ENCODE results near the gene PYCR2.
"Not testable (repeated sequence)": the region's sequence is repeated elsewhere in the genome, so short reads cannot be mapped to it uniquely, and the experiment has no call there.

The PYCR2 gene

DNA sequence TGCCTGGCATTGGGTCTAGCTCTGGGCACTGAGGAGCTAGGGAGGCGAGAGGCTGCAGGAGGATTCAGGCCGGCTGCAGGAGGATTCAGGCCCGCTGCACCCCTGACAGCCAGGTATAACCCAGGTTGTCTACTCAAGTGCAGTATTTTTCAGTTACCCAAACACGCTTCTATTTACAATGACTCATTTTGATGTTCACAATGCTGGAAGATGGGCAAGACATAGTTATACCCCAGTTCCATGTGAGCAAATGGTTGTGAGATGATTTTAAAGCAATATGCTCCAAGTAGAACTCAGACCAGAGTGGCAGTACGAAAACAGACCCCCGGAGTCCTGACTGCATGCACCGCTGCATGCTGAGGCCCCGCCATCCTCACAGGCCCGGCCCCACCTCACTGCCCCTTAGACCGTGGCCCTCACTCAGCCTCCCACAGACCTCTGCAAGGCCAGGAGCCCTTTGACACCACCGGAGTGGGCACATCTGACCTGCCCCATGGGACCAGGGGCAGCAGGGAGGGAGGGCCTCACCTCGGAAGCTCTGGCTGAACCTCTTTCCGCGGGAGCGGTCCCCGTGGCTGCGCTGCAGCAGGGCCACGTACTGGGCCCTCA lies 35.7 kb downstream of the PYCR2 start:
- no peak overlapping the region for H3K4me3 ChIP-seq (ENCODE audit: control insufficient read depth in 1 of 7, extremely low read depth in 1 of 7, insufficient read depth in 4 of 7, low read depth in 2 of 7, low read length in 6 of 7)
- POLR2A ChIA-PET: no interaction called here
- CTCF ChIA-PET: interaction anchor here (0.8 to 1.3 kb wide), 2 partner anchors 11 to 73 kb away, joined by 4 to 8 read pairs; no protein-coding TSS in a partner anchor
- no peak for DNase-seq
- no peak overlapping the region for H3K27ac ChIP-seq (ENCODE audit: insufficient read depth in 1 of 2, low read depth in 1 of 2, low read length in 2 of 2, poor library complexity in 1 of 2, severe bottlenecking in 2 of 2)
- H3K36me3 ChIP-seq (ENCODE audit: control insufficient read depth in 4 of 4, insufficient read depth in 4 of 4, low read length in 3 of 4): no peaks in the 10 kb centered on the region
- H3K27me3 ChIP-seq (replicated peaks in 2 of 5; ENCODE audit: control insufficient read depth in 4 of 5, insufficient read depth in 5 of 5, low read length in 4 of 5): peaks cover 0 to 3% (median 2%) of the 10 kb centered on the region in 5 experiments
- H3K4me1 ChIP-seq (ENCODE audit: control extremely low read depth in 1 of 4, control insufficient read depth in 4 of 4, insufficient read depth in 4 of 4, low read length in 3 of 4): peaks cover 0 to under 1% (median 0%) of the 10 kb centered on the region in 4 experiments
- WGBS (ENCODE audit: insufficient coverage): 95% methylated on average over 18 of the region's 18 CpGs
- H3K9me3 ChIP-seq (ENCODE audit: control extremely low read depth in 1 of 5, control insufficient read depth in 4 of 5, insufficient read depth in 2 of 5, low read depth in 1 of 5, low read length in 4 of 5): no peaks in the 10 kb centered on the region

GRCh38 chr1:225887554-225888288 lies 36.3 kb downstream of the PYCR2 start:
- H3K36me3 ChIP-seq (ENCODE audit: control insufficient read depth in 4 of 4, insufficient read depth in 4 of 4, low read length in 3 of 4); H3K27me3 ChIP-seq (replicated peaks in 2 of 5; ENCODE audit: control insufficient read depth in 4 of 5, insufficient read depth in 5 of 5, low read length in 4 of 5); POLR2A ChIA-PET; H3K9me3 ChIP-seq (ENCODE audit: control extremely low read depth in 1 of 5, control insufficient read depth in 4 of 5, insufficient read depth in 2 of 5, low read depth in 1 of 5, low read length in 4 of 5); DNase-seq; H3K4me3 ChIP-seq (ENCODE audit: control insufficient read depth in 1 of 7, extremely low read depth in 1 of 7, insufficient read depth in 4 of 7, low read depth in 2 of 7, low read length in 6 of 7); H3K4me1 ChIP-seq (ENCODE audit: control extremely low read depth in 1 of 4, control insufficient read depth in 4 of 4, insufficient read depth in 4 of 4, low read length in 3 of 4); H3K27ac ChIP-seq (ENCODE audit: insufficient read depth in 1 of 2, low read depth in 1 of 2, low read length in 2 of 2, poor library complexity in 1 of 2, severe bottlenecking in 2 of 2): not testable (repeated sequence)
- CTCF ChIA-PET: interaction anchor here (0.8 to 2.2 kb wide), 3 partner anchors 12 to 24 kb away, joined by 3 to 6 read pairs (median 5); no protein-coding TSS in a partner anchor
- WGBS (ENCODE audit: insufficient coverage): 100% methylated on average over 3 of the region's 56 CpGs

- ChIA-PET CTCF (interaction anchor here (0.7 to 2.2 kb wide), 4 partner anchors 11 to 24 kb away, joined by 3 to 6 read pairs (median 4); no protein-coding TSS in a partner anchor), POLR2A (no interaction called here)
- DNase-seq: no peak
- Histone ChIP-seq H3K9me3 (ENCODE audit: control extremely low read depth in 1 of 5, control insufficient read depth in 4 of 5, insufficient read depth in 2 of 5, low read depth in 1 of 5, low read length in 4 of 5) (no peaks in the 10 kb centered on the region), H3K36me3 (ENCODE audit: control insufficient read depth in 4 of 4, insufficient read depth in 4 of 4, low read length in 3 of 4) (no peaks in the 10 kb centered on the region), H3K27me3 (replicated peaks in 2 of 5; ENCODE audit: control insufficient read depth in 4 of 5, insufficient read depth in 5 of 5, low read length in 4 of 5) (peaks cover 0 to 3% (median 2%) of the 10 kb centered on the region in 5 experiments), H3K4me3 (ENCODE audit: control insufficient read depth in 1 of 7, extremely low read depth in 1 of 7, insufficient read depth in 4 of 7, low read depth in 2 of 7, low read length in 6 of 7) (no peak overlapping the region), H3K27ac (ENCODE audit: insufficient read depth in 1 of 2, low read depth in 1 of 2, low read length in 2 of 2, poor library complexity in 1 of 2, severe bottlenecking in 2 of 2) (no peak overlapping the region), H3K4me1 (ENCODE audit: control extremely low read depth in 1 of 4, control insufficient read depth in 4 of 4, insufficient read depth in 4 of 4, low read length in 3 of 4) (peaks cover 0 to 9% (median 5%) of the 10 kb centered on the region in 4 experiments)
- no CpG with 5 or more reads among the region's 7 CpGs for WGBS (ENCODE audit: insufficient coverage)
Observed at GRCh38 chr1:225887030-225887314, 37.1 kb downstream of the PYCR2 start.

- DNase-seq: no peak
- no peak overlapping the region for H3K4me3 ChIP-seq (ENCODE audit: control insufficient read depth in 1 of 7, extremely low read depth in 1 of 7, insufficient read depth in 4 of 7, low read depth in 2 of 7, low read length in 6 of 7)
- H3K36me3 ChIP-seq (ENCODE audit: control insufficient read depth in 4 of 4, insufficient read depth in 4 of 4, low read length in 3 of 4): no peaks in the 10 kb centered on the region
- ChIA-PET CTCF (interaction anchor here (0.7 to 2.2 kb wide), 3 partner anchors 10 to 16 kb away, joined by 3 to 6 read pairs (median 5); no protein-coding TSS in a partner anchor), POLR2A (no interaction called here)
- H3K27ac ChIP-seq (ENCODE audit: insufficient read depth in 1 of 2, low read depth in 1 of 2, low read length in 2 of 2, poor library complexity in 1 of 2, severe bottlenecking in 2 of 2): no peak overlapping the region
- peaks cover 0 to 13% (median 8%) of the 10 kb centered on the region in 4 experiments for H3K4me1 ChIP-seq (ENCODE audit: control extremely low read depth in 1 of 4, control insufficient read depth in 4 of 4, insufficient read depth in 4 of 4, low read length in 3 of 4)
- peaks cover 0 to 3% (median 2%) of the 10 kb centered on the region in 5 experiments for H3K27me3 ChIP-seq (replicated peaks in 2 of 5; ENCODE audit: control insufficient read depth in 4 of 5, insufficient read depth in 5 of 5, low read length in 4 of 5)
- WGBS (ENCODE audit: insufficient coverage): 98% methylated on average over 15 of the region's 19 CpGs
- H3K9me3 ChIP-seq (ENCODE audit: control extremely low read depth in 1 of 5, control insufficient read depth in 4 of 5, insufficient read depth in 2 of 5, low read depth in 1 of 5, low read length in 4 of 5): no peaks in the 10 kb centered on the region
Observed at GRCh38 chr1:225886159-225887029, 37.7 kb downstream of the PYCR2 start.

DNA sequence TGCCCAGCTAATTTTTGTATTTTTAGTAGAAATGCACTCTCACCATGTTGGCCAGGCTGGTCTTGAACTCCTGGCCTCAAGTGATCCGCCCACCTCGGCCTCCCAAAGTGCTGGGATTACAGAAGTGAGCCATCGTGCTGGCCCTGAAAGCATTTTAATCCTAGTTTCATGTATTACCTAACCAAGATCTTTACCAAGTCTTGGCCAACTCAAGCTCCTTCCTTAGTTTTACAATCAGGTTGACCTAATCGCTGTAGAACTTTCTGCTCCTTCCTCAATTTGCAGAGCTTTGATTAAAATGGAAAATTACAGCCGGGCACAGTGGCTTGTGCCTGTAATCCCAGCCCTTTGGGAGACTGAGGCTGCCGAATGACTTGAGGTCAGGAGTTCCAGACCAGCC lies 38.7 kb downstream of the PYCR2 start:
- Histone ChIP-seq H3K27me3 (replicated peaks in 2 of 5; ENCODE audit: control insufficient read depth in 4 of 5, insufficient read depth in 5 of 5, low read length in 4 of 5) (peaks cover 0 to 3% (median 2%) of the 10 kb centered on the region in 5 experiments), H3K4me3 (ENCODE audit: control insufficient read depth in 1 of 7, extremely low read depth in 1 of 7, insufficient read depth in 4 of 7, low read depth in 2 of 7, low read length in 6 of 7) (no peak overlapping the region), H3K9me3 (ENCODE audit: control extremely low read depth in 1 of 5, control insufficient read depth in 4 of 5, insufficient read depth in 2 of 5, low read depth in 1 of 5, low read length in 4 of 5) (no peaks in the 10 kb centered on the region), H3K27ac (ENCODE audit: insufficient read depth in 1 of 2, low read depth in 1 of 2, low read length in 2 of 2, poor library complexity in 1 of 2, severe bottlenecking in 2 of 2) (no peak overlapping the region), H3K4me1 (ENCODE audit: control extremely low read depth in 1 of 4, control insufficient read depth in 4 of 4, insufficient read depth in 4 of 4, low read length in 3 of 4) (peaks cover 7 to 24% (median 18%) of the 10 kb centered on the region in 4 experiments), H3K36me3 (ENCODE audit: control insufficient read depth in 4 of 4, insufficient read depth in 4 of 4, low read length in 3 of 4) (no peaks in the 10 kb centered on the region)
- DNase-seq: no peak
- 100% methylated on average over 4 of the region's 6 CpGs for WGBS (ENCODE audit: insufficient coverage)
- ChIA-PET CTCF (interaction anchor here (1.1 kb wide), 1 partner anchor 35 kb away, joined by 3 read pairs; no protein-coding TSS in a partner anchor), POLR2A (no interaction called here)

- WGBS (ENCODE audit: insufficient coverage): 80% methylated on average over 3 of the region's 11 CpGs
- H3K36me3 ChIP-seq (ENCODE audit: control insufficient read depth in 4 of 4, insufficient read depth in 4 of 4, low read length in 3 of 4): no peaks in the 10 kb centered on the region
- peaks cover 7 to 40% (median 34%) of the 10 kb centered on the region in 4 experiments for H3K4me1 ChIP-seq (ENCODE audit: control extremely low read depth in 1 of 4, control insufficient read depth in 4 of 4, insufficient read depth in 4 of 4, low read length in 3 of 4)
- DNase-seq: no peak
- peak overlapping the region in 1 of 7 experiments; percentile 92 for H3K4me3 ChIP-seq (ENCODE audit: control insufficient read depth in 1 of 7, extremely low read depth in 1 of 7, insufficient read depth in 4 of 7, low read depth in 2 of 7, low read length in 6 of 7)
- ChIA-PET CTCF (interaction anchor here (0.8 to 2.1 kb wide), 8 partner anchors 10 to 110 kb away, joined by 3 to 7 read pairs (median 4); no protein-coding TSS in a partner anchor), POLR2A (interaction anchor here (0.6 to 1.8 kb wide), 3 partner anchors 41 to 101 kb away, joined by 3 to 4 read pairs (median 4); partner anchors contain the start of gene PYCR2)
- peaks cover 0 to 3% (median 2%) of the 10 kb centered on the region in 5 experiments for H3K27me3 ChIP-seq (replicated peaks in 2 of 5; ENCODE audit: control insufficient read depth in 4 of 5, insufficient read depth in 5 of 5, low read length in 4 of 5)
- H3K9me3 ChIP-seq (ENCODE audit: control extremely low read depth in 1 of 5, control insufficient read depth in 4 of 5, insufficient read depth in 2 of 5, low read depth in 1 of 5, low read length in 4 of 5): no peaks in the 10 kb centered on the region
- no peak overlapping the region for H3K27ac ChIP-seq (ENCODE audit: insufficient read depth in 1 of 2, low read depth in 1 of 2, low read length in 2 of 2, poor library complexity in 1 of 2, severe bottlenecking in 2 of 2)
Observed at GRCh38 chr1:225883616-225884265, 40.3 kb downstream of the PYCR2 start.
